ENCODE measurements around the gene SAMD14.

The SAMD14 gene

DNA sequence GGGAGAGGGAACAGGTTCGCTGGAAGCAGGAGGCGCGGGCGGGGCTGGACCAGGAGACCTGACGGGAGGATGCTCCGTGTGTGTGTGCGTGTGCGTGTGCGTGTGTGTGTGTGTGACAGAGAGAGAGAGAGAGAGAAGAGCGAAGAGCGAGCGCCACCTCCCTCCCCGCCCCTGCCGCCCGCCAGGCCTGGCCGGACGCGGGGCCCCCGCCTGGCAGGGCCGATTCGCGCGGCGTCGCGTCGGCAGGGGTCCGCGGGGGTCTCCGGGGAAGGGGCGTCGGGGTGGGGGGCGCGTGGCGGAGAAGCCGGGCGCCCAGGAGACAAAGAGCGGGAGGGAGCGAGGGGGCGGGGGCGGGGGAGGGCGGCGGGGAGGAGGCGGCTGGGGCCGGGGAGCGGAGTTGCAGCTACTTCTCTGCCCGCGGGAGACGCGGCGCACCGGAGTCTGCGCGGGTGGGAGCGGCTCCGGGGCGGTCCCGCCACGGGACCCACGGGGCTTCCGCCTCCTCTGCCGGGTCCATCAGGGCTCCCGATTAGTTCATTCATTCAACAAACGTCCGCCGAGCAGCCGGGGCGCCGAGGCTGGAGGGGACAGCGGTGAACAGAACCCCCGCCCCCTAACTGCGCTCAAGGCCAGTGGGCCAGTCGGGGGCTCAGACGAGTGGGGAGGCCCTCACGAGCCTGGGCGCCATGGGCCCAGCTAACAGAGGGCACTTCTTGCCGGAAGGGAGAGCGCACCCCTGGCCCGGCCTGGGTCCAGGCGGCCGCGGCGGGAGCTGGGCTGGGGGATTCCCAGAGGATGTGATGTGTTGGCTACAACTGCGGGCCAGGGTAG, at the start of gene SAMD14:
Gene SAMD14 (minus strand): TSS at position 433 of the 831 bp plus-strand sequence. CDS start 5,201 bp downstream, outside the sequence.
- DNase-seq (ENCODE audit: low read depth in 2 of 2, low spot score in 1 of 2) = no peak

DNA sequence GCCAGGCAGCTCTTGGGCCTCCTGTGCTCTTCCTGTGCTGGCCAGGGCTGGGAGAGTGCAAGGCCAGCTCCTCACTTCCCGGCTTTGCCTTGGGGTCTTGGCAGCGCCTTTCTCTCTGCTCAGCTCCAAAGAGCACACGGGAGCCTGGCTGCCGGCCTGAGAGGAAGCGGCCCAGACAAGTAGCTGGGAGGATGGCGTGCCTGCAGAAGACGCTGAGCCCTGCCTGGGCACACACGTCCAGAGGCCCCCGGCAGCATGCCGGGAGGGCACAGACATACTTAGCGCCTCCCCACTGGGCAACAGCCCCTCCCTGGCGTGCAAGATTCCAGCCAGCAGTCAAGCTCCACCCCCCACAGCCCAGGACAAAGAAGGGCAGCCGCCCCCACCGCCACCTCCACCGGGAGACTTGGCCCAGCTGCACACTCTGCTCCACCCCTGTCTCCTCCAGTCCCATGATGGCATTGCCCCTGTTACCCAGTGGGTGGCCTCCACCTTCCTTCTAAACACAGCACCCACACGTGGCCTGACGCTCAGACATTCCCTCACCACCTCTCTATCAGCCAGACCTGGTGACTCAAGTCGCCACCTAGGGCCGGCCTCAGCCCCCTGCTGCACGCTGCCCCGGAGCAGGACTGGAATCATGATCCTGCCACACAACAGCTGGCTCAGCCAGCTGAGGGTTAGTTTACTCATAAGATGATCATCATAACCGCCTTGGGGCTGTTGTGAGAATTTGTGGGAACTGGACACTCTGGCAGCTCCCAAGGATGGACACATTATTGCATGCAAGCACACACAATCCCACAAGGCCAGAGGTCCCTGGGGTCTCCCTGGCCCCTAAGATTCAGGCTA, 48.2 kb upstream of the SAMD14 start:
- no peak for DNase-seq (ENCODE audit: low read depth in 2 of 2, low spot score in 1 of 2)

DNA sequence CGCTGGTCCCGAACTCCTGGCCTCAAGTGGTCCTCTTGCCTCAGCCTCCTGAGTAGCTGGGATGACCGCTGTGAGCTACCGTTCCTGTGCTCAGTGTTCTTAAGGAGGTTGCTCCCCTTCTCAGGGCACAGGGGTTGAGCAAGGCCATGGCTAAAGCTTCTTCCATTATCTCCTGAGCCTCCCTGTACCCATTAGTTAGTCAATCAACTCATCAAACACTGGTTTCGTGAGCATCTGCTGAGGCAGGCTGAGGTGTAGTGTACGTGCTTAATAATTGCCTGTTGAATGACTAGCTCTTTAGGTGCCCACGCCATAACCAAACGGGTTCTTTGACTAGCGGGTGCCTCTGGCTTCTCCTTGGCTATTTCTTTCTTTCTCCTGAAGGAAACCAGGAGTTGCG, 47.5 kb upstream of the SAMD14 start:
- no peak for DNase-seq (ENCODE audit: low read depth in 2 of 2, low spot score in 1 of 2)

DNA sequence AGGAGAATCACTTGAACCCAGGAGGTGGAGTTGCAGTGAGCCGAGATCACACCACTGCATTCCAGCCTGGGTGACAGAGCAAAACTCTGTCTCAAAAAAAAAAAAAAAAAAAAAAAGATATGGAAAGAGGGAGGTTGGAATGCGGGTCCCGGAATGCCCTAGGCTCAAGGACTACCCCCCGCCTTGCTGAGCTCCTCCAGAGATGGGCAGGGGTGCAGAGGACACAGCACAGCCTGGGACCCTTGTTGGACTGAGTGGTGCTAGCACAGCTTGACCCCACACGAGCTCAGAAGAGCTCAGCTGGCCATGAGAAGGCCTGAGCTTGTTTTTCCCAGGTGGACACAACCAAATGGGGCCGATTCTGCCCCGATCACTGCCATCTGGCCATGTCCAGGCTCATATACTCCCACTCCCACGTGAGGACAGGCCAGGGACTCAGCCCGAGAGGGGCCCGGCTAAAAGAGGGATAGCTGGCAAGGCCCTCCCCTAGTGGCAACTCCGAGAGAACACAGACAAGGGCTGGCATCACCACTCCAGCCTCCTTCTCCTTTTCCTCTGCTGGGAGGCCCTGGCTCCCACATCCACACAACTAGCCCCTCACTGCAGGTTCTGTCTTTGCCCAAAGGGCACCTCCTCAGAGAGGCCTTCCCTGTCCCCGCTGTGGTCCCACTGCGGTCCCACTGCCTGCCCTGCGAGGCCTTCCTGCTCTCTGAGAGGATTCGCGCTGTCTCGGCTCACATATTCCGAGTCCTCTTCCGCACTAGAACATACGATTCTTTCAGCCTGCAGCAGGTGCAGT, 46.8 kb upstream of the SAMD14 start:
- DNase-seq (ENCODE audit: low read depth in 2 of 2, low spot score in 1 of 2) = no peak

DNA sequence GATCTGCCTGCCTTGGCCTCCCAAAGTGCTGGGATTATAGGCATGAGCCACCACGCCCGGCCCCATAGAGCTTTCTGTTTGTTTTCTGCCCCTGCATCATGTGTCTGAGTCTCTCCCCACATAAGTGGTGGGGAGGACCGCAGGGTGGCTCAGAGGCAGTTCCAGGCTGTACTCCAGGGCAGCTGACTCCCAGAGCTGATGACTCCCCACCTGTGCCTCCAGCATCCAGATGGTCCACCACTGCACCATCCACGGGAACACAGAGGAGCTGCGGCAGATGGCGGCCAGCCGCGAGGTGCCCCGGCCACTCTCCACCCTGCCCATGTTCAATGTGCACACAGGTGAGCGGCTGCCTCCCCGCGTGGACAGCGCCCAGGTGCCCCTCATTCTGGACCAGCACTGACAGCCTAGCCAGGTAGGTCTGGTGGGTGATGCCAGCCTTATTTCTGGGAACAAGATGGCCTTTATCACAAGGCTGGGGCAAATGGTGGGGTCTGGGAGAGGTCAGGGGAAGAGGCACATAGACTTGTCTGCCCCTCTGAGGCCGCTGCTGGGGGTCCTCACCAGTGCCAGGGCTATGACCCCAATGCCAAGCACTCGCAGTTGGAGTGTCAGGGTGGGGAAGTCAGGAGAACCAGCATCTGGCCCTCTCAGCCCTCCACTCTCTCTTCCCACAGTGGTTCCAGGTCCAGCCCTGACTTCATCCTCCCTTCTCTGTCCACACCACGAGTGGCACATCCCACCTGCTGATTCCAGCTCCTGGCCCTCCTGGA, 45.3 kb upstream of the SAMD14 start:
- DNase-seq (ENCODE audit: low read depth in 2 of 2, low spot score in 1 of 2) = no peak

DNA sequence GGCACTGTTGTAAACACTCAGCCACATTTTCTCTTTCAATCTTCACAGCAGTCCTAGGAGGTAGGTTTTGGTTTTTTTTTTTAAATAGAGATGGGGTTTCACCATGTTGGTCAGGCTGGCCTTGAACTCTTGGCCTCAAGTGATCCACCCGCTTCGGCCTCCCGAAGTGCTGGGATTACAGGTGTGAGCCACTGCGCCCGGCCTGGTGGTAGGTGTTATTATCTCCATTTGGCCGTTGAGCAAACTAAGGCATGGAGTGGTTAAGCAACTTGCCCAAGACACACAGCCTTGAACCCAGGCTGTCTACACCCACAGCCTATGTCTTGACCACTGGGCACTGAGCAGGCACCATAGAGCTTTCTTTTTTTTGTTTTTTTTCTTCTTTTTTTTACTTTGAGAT, 44.5 kb upstream of the SAMD14 start:
- no peak for DNase-seq (ENCODE audit: low read depth in 2 of 2, low spot score in 1 of 2)

DNA sequence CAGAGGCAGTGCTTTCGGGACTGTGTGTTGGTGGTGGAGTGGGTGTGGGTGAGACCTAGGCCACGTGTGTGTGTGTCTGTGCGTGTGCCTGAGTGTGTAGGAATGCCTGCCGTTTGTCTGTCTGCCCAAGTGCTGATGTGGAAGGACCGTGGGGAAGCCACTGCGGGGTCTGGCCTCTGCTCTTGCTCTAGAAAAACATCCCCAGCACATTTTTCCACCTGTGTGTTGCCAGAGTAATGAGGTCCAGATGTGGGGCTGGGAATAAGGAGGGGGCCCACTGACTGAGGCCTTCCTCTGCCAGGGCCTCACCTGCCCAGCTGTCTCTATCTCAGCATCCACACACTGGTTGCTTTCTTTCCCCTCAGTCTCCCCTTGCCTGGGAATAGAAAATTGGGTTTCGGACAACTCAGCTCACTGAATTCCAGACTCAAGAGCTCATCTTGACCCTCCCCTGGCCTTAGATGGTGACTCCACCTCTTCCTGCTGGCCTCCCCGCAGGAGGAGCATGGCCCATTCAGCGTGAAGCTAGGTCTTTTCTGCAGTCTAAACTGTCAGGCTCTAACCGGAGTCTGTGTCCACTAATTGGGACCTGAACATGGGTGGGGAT, 43.5 kb upstream of the SAMD14 start:
- DNase-seq (ENCODE audit: low read depth in 2 of 2, low spot score in 1 of 2) = no peak

DNA sequence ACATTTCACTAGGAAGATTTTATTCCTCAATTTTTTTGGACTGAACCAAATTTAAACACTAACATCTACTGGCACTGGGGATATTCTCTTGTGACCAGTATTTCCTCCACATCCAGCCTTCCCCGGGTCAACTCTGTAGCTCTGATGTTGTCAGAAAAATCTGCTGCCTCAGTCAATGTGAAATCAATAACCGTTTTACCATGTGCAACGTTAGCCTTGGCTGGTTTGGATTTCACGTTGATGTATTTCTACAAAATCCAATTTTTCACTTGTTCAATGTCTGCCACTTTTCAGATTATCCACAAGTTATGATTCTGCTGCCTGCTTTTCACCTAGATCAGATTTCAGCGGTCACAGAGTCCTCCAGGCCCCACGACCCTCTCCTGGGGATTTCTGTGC, 43.0 kb upstream of the SAMD14 start:
- DNase-seq (ENCODE audit: low read depth in 2 of 2, low spot score in 1 of 2) = no peak

DNA sequence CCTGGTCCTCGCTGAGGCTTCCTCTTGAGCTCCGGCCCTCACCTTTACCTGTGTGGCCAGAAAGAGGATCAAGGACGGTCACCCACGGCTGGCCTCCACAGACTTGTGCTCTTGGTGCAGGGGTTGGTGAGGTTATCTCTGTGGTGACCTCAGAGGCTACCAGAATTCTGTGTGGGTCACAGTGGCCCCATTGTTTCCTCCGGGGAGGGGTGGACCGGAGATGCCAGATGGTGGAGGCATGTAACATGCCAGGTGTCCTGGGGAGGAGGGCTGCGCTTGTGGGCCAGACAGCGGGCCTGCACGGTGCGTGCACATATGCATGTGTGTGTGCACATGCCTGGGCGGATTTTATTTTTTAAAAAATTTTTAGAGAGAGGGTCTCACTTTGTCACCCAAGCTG, 42.2 kb upstream of the SAMD14 start:
- no peak for DNase-seq (ENCODE audit: low read depth in 2 of 2, low spot score in 1 of 2)

DNA sequence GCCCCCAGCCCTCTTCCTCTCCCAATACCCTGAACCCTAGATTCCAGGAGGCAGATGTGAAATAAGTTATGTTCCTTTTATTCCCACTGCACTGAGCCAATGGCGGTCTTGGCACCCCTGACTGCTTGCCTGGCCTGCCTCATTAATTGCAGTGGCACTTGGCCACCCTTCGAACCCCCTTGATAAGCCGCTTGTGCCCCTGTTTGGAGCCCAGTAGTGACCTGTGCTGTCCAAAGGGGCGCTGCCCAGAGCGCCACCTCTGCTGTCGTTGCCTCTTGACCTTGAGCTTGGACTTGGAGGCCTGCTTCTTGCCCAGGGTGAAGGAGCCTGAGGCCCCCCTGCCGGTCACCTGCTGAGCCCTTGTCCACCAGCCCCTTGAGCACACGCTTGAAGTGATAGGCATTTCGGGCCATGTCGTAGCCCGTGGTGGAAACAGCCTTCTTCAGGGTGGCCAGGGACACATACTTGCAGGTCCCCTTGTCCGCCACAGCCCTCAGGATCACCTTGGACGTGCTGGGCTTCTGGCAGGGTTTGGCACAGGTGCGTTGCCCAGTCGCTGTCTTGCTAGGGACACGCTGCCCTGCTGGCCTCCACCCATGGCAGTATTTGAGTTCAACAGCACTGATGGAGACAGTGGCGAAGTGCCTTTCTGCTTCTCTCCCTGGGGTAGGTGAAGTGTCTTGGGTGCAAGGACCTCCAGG, 41.6 kb upstream of the SAMD14 start:
- no peak for DNase-seq (ENCODE audit: low read depth in 2 of 2, low spot score in 1 of 2)

DNA sequence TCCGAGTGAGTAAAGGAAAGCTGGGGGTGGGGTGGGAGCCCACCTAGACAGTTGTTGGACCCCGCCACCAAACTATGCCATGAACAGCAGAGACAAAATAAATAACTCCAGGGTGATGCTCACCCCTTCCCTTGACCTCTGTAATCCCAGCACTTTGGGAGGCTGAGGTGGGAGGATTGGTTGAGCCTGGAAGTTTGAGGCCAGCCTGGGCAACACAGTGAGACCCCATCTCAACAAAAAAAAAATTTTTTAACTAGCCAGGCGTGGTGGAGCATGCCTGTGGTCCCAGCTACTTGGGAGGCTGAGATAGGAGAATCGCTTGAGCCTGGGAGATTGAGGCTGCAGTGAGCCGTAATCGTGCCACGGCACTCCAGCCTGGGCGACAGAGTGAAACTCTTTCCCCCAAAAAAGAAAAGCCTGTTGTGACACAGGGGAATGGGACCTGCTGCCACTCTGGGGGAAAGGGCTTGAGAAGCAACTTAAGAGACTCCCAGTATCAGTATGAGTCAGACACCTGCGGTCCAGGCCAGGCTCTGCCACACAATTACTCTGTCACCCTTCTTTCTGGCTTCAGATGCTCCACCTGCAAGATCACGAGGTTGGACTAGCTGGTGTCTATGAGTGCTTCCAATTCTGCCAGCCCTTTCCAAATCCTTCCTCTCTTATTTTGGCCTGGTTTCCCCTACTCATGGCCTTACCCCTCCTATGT, 40.9 kb upstream of the SAMD14 start:
- no peak for DNase-seq (ENCODE audit: low read depth in 2 of 2, low spot score in 1 of 2)

DNA sequence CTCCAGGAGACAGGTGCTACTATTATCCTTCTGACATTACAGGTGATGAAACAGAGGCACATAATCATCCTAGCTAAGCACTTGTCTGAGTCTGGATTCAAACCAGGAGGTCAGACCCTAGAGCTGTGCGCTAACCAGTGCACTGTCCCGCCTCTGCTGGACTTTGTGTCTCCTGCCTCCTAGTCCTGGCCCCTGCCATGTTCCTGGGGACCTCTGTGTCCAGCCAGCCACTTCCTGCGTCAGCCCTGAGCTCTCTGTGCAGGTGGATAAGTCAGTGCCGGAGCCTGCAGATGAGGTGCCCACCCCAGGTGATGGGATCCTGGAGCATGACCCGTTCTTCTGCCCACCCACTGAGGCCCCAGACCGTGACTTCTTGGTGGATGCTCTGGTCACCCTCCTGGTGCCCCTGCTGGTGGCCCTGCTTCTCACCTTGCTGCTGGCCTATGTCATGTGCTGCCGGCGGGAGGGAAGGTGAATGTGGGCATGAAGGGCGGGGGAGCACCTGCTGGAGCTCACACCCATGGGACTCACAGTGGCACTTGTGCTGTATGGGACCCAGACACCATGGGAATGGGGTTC, 40.0 kb upstream of the SAMD14 start:
- no peak for DNase-seq (ENCODE audit: low read depth in 2 of 2, low spot score in 1 of 2)

DNA sequence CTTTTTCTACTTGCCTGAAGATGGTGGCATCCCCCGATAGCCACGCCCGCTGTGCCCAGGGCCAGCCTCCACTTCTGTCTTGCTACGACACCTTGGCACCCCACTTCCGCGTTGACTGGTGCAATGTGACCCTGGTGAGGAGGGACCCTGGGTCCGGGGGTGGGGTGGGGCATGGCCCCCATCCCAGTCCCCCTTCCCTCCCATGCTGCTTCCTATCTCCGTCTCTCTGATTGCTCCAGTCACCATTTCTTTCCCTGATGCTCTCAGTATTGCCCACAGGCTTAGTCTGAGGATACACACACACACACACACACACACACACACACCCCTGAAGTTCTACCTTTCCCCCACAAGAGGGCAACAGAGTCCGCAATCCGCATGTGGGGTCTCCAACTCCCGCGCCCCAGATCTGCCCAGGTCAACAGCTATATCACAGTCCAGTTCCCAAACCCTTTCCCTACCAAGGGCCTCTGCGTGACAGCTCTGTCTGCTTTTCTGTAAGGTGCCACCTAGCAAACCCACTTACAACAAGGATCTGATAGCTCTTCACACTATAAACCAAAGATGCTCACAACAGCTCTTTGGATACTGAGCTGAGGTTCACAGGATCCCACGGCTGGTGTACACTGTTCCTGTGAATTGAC, 39.3 kb upstream of the SAMD14 start:
- DNase-seq (ENCODE audit: low read depth in 2 of 2, low spot score in 1 of 2) = peak in 1 of 2 donors; percentile 35

DNA sequence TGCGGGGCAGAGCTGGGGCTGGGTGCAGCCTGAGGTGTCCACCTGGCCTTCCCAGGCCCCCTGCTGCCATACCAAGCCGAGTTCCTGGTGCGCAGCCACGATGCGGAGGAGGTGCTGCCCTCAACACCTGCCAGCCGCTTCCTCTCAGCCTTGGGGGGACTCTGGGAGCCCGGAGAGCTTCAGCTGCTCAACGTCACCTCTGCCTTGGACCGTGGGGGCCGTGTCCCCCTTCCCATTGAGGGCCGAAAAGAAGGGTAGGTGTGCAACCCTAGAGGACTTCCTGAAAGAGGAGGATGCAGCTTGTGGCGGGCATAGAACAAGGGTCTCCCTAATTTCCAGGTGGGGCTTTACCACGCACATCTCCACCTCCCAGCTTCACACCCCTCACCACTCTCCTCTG, 38.4 kb upstream of the SAMD14 start:
- no peak for DNase-seq (ENCODE audit: low read depth in 2 of 2, low spot score in 1 of 2)

DNA sequence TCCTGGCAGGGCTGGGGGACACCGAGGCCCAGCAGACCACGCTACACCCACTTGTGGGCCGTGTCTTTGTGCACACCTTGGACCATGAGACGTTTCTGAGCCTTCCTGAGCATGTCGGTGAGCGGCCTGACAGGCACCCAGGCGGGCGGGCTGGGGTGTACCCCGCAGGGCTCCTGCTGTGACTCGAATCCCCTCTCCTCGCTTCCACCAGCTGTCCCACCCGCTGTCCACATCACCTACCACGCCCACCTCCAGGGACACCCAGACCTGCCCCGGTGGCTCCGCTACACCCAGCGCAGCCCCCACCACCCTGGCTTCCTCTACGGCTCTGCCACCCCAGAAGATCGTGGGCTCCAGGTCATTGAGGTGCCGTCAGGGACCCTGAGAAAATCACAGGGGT, 37.4 kb upstream of the SAMD14 start:
- DNase-seq (ENCODE audit: low read depth in 2 of 2, low spot score in 1 of 2) = no peak

DNA sequence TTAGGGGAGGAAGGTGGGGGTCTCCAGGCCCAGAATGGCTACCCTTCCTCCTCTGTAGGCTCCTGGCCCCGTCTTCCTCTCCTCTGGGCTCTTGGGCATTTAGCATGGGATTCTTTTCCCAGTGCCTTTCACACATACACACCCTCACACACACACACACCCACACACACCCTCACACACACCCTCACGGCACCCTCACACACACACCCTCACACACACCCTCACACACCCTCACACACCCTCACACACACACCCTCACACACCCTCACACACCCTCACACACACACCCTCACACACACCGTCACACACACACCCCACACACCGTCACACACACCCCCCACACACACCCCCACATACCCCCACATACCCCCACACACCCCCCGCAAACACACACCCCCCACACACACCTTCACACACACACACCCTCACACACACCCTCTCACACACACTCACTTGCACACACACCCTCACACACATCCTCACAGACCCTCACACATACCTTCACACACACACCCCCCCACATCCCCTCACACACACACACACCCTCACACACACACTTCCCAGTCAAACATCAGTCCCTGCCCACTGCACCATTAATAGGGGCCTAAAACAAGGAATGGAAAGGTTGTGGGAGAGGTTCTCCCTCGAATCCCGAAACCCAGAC, 36.7 kb upstream of the SAMD14 start:
- no peak for DNase-seq (ENCODE audit: low read depth in 2 of 2, low spot score in 1 of 2)

DNA sequence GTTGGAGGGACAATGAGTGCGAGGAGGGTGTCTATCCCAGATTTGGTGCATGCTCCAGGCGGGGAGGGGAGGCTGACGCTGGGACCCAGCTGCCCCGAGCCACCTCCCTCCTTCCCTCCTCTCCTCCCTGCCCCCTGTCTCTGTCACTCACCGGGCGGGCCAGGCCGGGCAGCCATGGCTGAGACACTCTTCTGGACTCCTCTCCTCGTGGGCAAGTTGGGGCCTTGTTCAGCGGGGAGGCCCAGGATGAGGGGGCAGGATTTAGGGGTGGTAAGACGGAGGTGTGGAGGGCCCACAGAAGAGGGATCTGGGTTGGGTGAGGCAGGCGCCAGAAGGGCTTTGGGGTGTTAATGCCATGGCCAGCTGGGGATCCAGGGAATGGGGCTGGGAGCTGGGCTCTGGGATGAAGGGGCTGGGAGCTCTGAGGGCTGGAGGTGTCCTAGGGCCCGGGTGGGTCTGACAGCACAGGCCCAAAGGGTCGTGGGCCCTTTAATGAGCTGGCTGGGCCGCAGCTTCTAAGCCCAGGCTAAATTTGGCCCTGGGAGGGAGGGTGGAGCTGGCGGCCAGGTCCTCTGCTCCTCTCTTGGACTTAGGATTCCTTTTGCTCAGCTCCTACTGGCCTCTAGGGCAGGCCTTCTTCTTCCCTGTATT, 36.0 kb upstream of the SAMD14 start, which contains the start of gene SGCA:
Gene SGCA (plus strand): TSS at position 139 of the 651 bp plus-strand sequence. CDS start 36 bp downstream, at position 175.
- DNase-seq (ENCODE audit: low read depth in 2 of 2, low spot score in 1 of 2) = no peak

All from stimulated activated CD8-positive, alpha-beta memory T cell treated with anti-CD3 and anti-CD28 coated beads, Interleukin-4, amount 100 ng/mL, for 4 hours (primary cell).